HEK293T (cell line): ENCODE measurements around the gene PLCL2.
"Not testable (repeated sequence)": the region's sequence is repeated elsewhere in the genome, so short reads cannot be mapped to it uniquely, and the experiment has no call there.

ENCODE experiments used
- CTCF ChIA-PET: fragments of 350-600 bp; formaldehyde crosslinking; extraction: SDS; loops from one replicate; lab custom pipeline; 2021; ENCODE audit warnings: antibody characterized with exemption, inconsistent platforms; lab: Yijun Ruan, JAX
- POLR2A ChIA-PET: fragments of 350-600 bp; formaldehyde crosslinking; extraction: SDS; loops from one replicate; lab custom pipeline; 2020; ENCODE audit warnings: antibody characterized with exemption, inconsistent platforms; lab: Yijun Ruan, JAX
- DNase-seq: peaks from one replicate; pipeline ENCODE4 v3.0.0; 2012; ENCODE audit warnings: mixed read lengths; ENCODE audit errors: extremely low spot score
- ARNT ChIP-seq: fragments of 450-650 bp; IDR thresholded peaks from 2 replicates; pipeline ENCODE4 v1.6.1; 2017; ENCODE audit warnings: mild to moderate bottlenecking
- BHLHE40 ChIP-seq: fragments of 450-650 bp; IDR thresholded peaks from 2 replicates; pipeline ENCODE4 v1.6.1; 2016; ENCODE audit warnings: mild to moderate bottlenecking, moderate library complexity, borderline replicate concordance
- CTBP1 ChIP-seq: fragments of 450-650 bp; IDR thresholded peaks from 2 replicates; pipeline ENCODE4 v1.6.1; 2016; ENCODE audit warnings: borderline replicate concordance
- ELF4 ChIP-seq: fragments of 450-650 bp; IDR thresholded peaks from 2 replicates; pipeline ENCODE4 v1.6.1; 2017; ENCODE audit warnings: antibody characterized with exemption
- FOXA1 ChIP-seq: fragments of 450-650 bp; IDR thresholded peaks from 2 replicates; pipeline ENCODE4 v1.6.1; 2016; ENCODE audit warnings: mild to moderate bottlenecking
- FOXK2 ChIP-seq: fragments of 450-650 bp; IDR thresholded peaks from 2 replicates; pipeline ENCODE4 v1.6.1; 2016; ENCODE audit warnings: mild to moderate bottlenecking
- FOXM1 ChIP-seq: fragments of 450-650 bp; IDR thresholded peaks from 2 replicates; pipeline ENCODE4 v1.6.1; 2017; ENCODE audit warnings: mild to moderate bottlenecking, borderline replicate concordance
- HDGF ChIP-seq: fragments of 450-650 bp; IDR thresholded peaks from 2 replicates; pipeline ENCODE4 v1.6.1; 2017; ENCODE audit warnings: antibody characterized with exemption, borderline replicate concordance
- L3MBTL2 ChIP-seq: fragments of 450-650 bp; conservative IDR thresholded peaks from 2 replicates; pipeline ENCODE4 v1.6.1; 2016; ENCODE audit warnings: mild to moderate bottlenecking
- LEF1 ChIP-seq: fragments of 450-650 bp; IDR thresholded peaks from 2 replicates; pipeline ENCODE4 v1.6.1; 2017; ENCODE audit warnings: mild to moderate bottlenecking, borderline replicate concordance
- NFRKB ChIP-seq: fragments of 450-650 bp; IDR thresholded peaks from 2 replicates; pipeline ENCODE4 v1.6.1; 2016; ENCODE audit warnings: mild to moderate bottlenecking, moderate library complexity
- PKNOX1 ChIP-seq: fragments of 450-650 bp; IDR thresholded peaks from 2 replicates; pipeline ENCODE4 v1.6.1; 2016
- SP1 ChIP-seq: fragments of 450-650 bp; IDR thresholded peaks from 2 replicates; pipeline ENCODE4 v1.6.1; 2017
- SUZ12 ChIP-seq: fragments of 450-650 bp; IDR thresholded peaks from 2 replicates; pipeline ENCODE4 v1.6.1; 2016; ENCODE audit warnings: mild to moderate bottlenecking
- TARDBP ChIP-seq: fragments of 450-650 bp; IDR thresholded peaks from 2 replicates; pipeline ENCODE4 v1.6.1; 2016
- ZNF384 ChIP-seq: fragments of 450-650 bp; IDR thresholded peaks from 2 replicates; pipeline ENCODE4 v1.6.1; 2016

The PLCL2 gene

GRCh38 chr3:16978234-16978920, 93.6 kb downstream of the PLCL2 start:
- CTCF ChIA-PET, result no interaction called here
- POLR2A ChIA-PET, result no interaction called here
- TF ChIP-seq CTBP1 (no peak), L3MBTL2 (no peak), FOXK2 (no peak), NFRKB (no peak), FOXM1 (no peak), TARDBP (no peak), PKNOX1 (no peak), SUZ12 (no peak), FOXA1 (no peak), SP1 (no peak), HDGF (no peak), ARNT (no peak)
- no peak for DNase-seq

GRCh38 chr3:16978921-16979271, 94.1 kb downstream of the PLCL2 start:
- ChIA-PET CTCF (no interaction called here), POLR2A (no interaction called here)
- no peak for DNase-seq
- no peak for TF ChIP-seq TARDBP
- TF ChIP-seq ARNT, result no peak
- TF ChIP-seq ZNF384, result no peak
- no peak for TF ChIP-seq HDGF
- TF ChIP-seq BHLHE40, result no peak
- no peak for TF ChIP-seq CTBP1
- no peak for TF ChIP-seq ELF4
- TF ChIP-seq NFRKB, result no peak
- TF ChIP-seq SUZ12, result no peak
- TF ChIP-seq FOXA1, result no peak
- no peak for TF ChIP-seq FOXK2
- TF ChIP-seq L3MBTL2, result no peak
- no peak for TF ChIP-seq FOXM1
- no peak for TF ChIP-seq SP1
- no peak for TF ChIP-seq LEF1
- TF ChIP-seq PKNOX1, result no peak

GRCh38 chr3:16979769-16980515, 95.2 kb downstream of the PLCL2 start:
- POLR2A ChIA-PET, CTCF ChIA-PET: not testable (repeated sequence)

GRCh38 chr3:16980526-16980925, 95.8 kb downstream of the PLCL2 start:
- DNase-seq, POLR2A ChIA-PET, CTCF ChIA-PET: not testable (repeated sequence)

More at GRCh38 chr3:16979769-16980515, 95.2 kb downstream of the PLCL2 start:
- DNase-seq, result not testable (repeated sequence)

- POLR2A ChIA-PET, result no interaction called here
- CTCF ChIA-PET, result no interaction called here
Measured at GRCh38 chr3:16982460-16982859, 97.7 kb downstream of the PLCL2 start.

GRCh38 chr3:16985608-16986007, 100.9 kb downstream of the PLCL2 start:
- TF ChIP-seq PKNOX1 (no peak), SUZ12 (no peak), TARDBP (no peak), NFRKB (no peak), LEF1 (no peak), L3MBTL2 (no peak), FOXM1 (no peak), BHLHE40 (no peak), ZNF384 (no peak), ARNT (no peak), FOXK2 (no peak), ELF4 (no peak), CTBP1 (no peak), FOXA1 (no peak), HDGF (no peak), SP1 (no peak)
- DNase-seq, result no peak
- CTCF ChIA-PET, result no interaction called here

More at GRCh38 chr3:16982460-16982859, 97.7 kb downstream of the PLCL2 start:
- no peak for TF ChIP-seq PKNOX1
- no peak for TF ChIP-seq TARDBP
- no peak for TF ChIP-seq SP1
- no peak for TF ChIP-seq ELF4
- no peak for TF ChIP-seq L3MBTL2
- TF ChIP-seq HDGF, result no peak
- no peak for TF ChIP-seq FOXK2
- no peak for TF ChIP-seq LEF1
- no peak for DNase-seq

More at GRCh38 chr3:16985608-16986007, 100.9 kb downstream of the PLCL2 start:
- POLR2A ChIA-PET, result interaction anchor here (0.9 kb wide), 1 partner anchor 9 kb away, joined by 3 read pairs; no protein-coding TSS in a partner anchor
